Liver (tissue), 9 donors: ENCODE measurements around the gene WLS. TPM values are rescaled to one million over a fixed set of nuclear protein-coding genes. Genes with fewer than 3 reads are reported as not detected.

Experiments
- DNase-seq: peaks from one replicate; pipeline ENCODE4 v3.0.0-alpha.2; 2017; ENCODE audit warnings: low spot score
- H3K27ac ChIP-seq, 2 donors: one replicate each; pipeline ENCODE4 v1.7.0; 2013; ENCODE audit warnings: inconsistent platforms in 2 of 2, low read length in 2 of 2, control low read depth in 1 of 2, low read depth in 1 of 2, mild to moderate bottlenecking in 1 of 2
- H3K27me3 ChIP-seq, 4 donors: one replicate each; pipeline versions ENCODE4 v1.6.1 to v1.7.0; 2013; ENCODE audit warnings: low read length in 3 of 4, inconsistent platforms in 1 of 4, mild to moderate bottlenecking in 1 of 4, moderate library complexity in 1 of 4; ENCODE audit not compliant: control insufficient read depth in 4 of 4, insufficient read depth in 4 of 4
- H3K36me3 ChIP-seq, 4 donors: one replicate each; pipeline versions ENCODE4 v1.6.1 to v1.7.0; 2013; ENCODE audit warnings: low read length in 3 of 4, mild to moderate bottlenecking in 3 of 4, low read depth in 1 of 4, moderate library complexity in 1 of 4; ENCODE audit not compliant: control insufficient read depth in 4 of 4, insufficient read depth in 3 of 4
- H3K4me1 ChIP-seq, 4 donors: one replicate each; pipeline versions ENCODE4 v1.6.1 to v1.7.0; 2013; ENCODE audit warnings: low read length in 3 of 4, mild to moderate bottlenecking in 3 of 4, moderate library complexity in 1 of 4; ENCODE audit not compliant: control insufficient read depth in 4 of 4, insufficient read depth in 4 of 4
- H3K4me3 ChIP-seq, 3 donors: one replicate each; pipeline versions ENCODE4 v1.6.1 to v1.7.0; 2013; ENCODE audit warnings: low read length in 3 of 3, control low read depth in 1 of 3, low read depth in 1 of 3, mild to moderate bottlenecking in 1 of 3
- H3K9ac ChIP-seq, 2 donors: one replicate each; pipeline ENCODE4 v1.7.0; 2013; ENCODE audit warnings: low read length in 2 of 2, mild to moderate bottlenecking in 2 of 2, moderate library complexity in 2 of 2, control low read depth in 1 of 2, low read depth in 1 of 2
- H3K9me3 ChIP-seq, 4 donors: one replicate each; pipeline versions ENCODE4 v1.6.1 to v1.7.0; 2013; ENCODE audit warnings: low read length in 3 of 4; ENCODE audit not compliant: control insufficient read depth in 4 of 4
- EGR1 ChIP-seq, 2 donors: IDR thresholded peaks; 2 replicates each; pipeline ENCODE4 v1.6.1; 2016 to 2018; ENCODE audit warnings: antibody characterized with exemption in 2 of 2, low read depth in 2 of 2
- GABPA ChIP-seq, 2 donors: IDR thresholded peaks in 1 of 2; conservative IDR thresholded peaks in 1 of 2; 2 replicates each; pipeline ENCODE4 v1.6.1; 2016; ENCODE audit warnings: antibody characterized with exemption in 2 of 2, mild to moderate bottlenecking in 1 of 2, moderate library complexity in 1 of 2
- HNF4A ChIP-seq, 2 donors: conservative IDR thresholded peaks; 2 replicates each; pipeline ENCODE4 v1.6.1; 2016; ENCODE audit warnings: antibody characterized with exemption in 2 of 2, mild to moderate bottlenecking in 2 of 2
- HNF4G ChIP-seq: IDR thresholded peaks from 2 replicates; pipeline ENCODE4 v1.6.1; 2016; ENCODE audit warnings: antibody characterized with exemption
- JUND ChIP-seq, 2 donors: IDR thresholded peaks; 2 replicates each; pipeline ENCODE4 v1.6.1; 2016; ENCODE audit warnings: antibody characterized with exemption in 2 of 2
- RAD21 ChIP-seq, 2 donors: IDR thresholded peaks; 2 replicates each; pipeline ENCODE4 v1.6.1; 2016; ENCODE audit warnings: antibody characterized with exemption in 2 of 2, mild to moderate bottlenecking in 2 of 2
- TAF1 ChIP-seq: conservative IDR thresholded peaks from 2 replicates; pipeline ENCODE4 v1.6.1; 2016; ENCODE audit warnings: antibody characterized with exemption, mild to moderate bottlenecking
- WGBS: extraction: QIAGEN DNeasy Blood & Tissue Kit; methylation state at CpG from one replicate; pipeline ENCODE4 v1.1.7; 2013; 5-methylcytosine and 5-hydroxymethylcytosine counted together
- polyA plus RNA-seq, 2 donors: library from polyadenylated mRNA; stranded (reverse) in 1 of 2; unstranded in 1 of 2; fragments of 200-250 nt in 1 of 2; fragments of >200 nt in 1 of 2; fragmentation: Nextera tagmentation in 1 of 2; extraction: Ambion mirVana in 1 of 2; gene quantifications; one replicate each; pipeline versions ENCODE4 v1.2.1 to v1.2.3, GENCODE V29; 2013 to 2015
- total RNA-seq, 2 donors: library from RNA; depleted of rRNA; stranded (reverse); fragments of >200 nt; gene quantifications; one replicate each; pipeline ENCODE4 v1.2.3, GENCODE V29; 2014
- TF ChIP-seq, protein P1 (sequence below): fragments of 150-350 bp; IDR thresholded peaks from 2 replicates; pipeline ENCODE4 v1.5.1; 2017; ENCODE audit warnings: improper control_type of control experiment, low read depth, low read length; ENCODE audit not compliant: missing input control
- TF ChIP-seq, protein P2 (sequence below): IDR thresholded peaks from 2 replicates; pipeline ENCODE4 v1.6.1; 2016; ENCODE audit warnings: antibody characterized with exemption
- TF ChIP-seq, protein P3 (sequence below): IDR thresholded peaks from 2 replicates; pipeline ENCODE4 v1.6.1; 2016; ENCODE audit warnings: antibody characterized with exemption, mild to moderate bottlenecking
- donor health status: healthy.
- donor health status: healthy.
- donor health status: healthy.
- donor health status: healthy.
- donor health status: healthy.

WLS gene
- total and polyA plus RNA-seq, 4 donors: 3.2 to 12.5 (median 7.7) TPM

DNA sequence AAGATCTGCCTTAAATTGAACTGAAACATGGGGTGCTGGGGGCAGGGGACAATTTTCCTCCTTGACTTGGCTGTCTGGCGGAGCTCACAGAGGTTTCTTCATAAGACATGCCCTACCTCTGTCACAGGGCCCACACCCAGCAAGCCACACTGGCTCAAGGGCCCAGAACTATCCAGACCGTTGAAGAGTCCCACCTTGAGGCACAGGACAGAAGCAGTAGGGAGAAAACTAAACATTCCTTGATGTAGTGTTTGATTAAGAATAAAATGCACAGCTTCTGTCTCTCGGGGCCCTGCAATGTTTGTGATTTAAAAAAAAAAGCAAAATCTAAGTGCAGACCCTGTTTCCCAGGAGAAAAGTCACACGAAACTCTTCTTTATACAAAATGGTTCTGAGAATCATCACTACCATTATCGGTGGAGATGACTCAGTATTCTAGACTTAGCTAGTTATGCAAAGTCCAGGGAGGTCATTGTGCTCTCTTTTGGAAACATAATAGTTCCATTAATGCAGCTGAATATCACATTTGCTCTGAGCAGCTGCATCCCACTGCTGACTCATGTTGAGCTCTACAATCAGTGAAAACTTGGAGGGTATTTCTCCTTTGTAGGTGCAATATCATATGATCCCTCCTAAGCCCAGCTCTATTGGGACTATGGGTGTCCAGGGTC lies 128.3 kb downstream of the WLS start:
- TF ChIP-seq RAD21 (IDR thresholded peaks at IDR 0.05): no peak
- no peak for TF ChIP-seq HNF4A (conservative IDR thresholded peaks at IDR 0.05)
- TF ChIP-seq TAF1: no peak
- TF ChIP-seq, protein P1, sequence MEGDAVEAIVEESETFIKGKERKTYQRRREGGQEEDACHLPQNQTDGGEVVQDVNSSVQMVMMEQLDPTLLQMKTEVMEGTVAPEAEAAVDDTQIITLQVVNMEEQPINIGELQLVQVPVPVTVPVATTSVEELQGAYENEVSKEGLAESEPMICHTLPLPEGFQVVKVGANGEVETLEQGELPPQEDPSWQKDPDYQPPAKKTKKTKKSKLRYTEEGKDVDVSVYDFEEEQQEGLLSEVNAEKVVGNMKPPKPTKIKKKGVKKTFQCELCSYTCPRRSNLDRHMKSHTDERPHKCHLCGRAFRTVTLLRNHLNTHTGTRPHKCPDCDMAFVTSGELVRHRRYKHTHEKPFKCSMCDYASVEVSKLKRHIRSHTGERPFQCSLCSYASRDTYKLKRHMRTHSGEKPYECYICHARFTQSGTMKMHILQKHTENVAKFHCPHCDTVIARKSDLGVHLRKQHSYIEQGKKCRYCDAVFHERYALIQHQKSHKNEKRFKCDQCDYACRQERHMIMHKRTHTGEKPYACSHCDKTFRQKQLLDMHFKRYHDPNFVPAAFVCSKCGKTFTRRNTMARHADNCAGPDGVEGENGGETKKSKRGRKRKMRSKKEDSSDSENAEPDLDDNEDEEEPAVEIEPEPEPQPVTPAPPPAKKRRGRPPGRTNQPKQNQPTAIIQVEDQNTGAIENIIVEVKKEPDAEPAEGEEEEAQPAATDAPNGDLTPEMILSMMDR: no peak
- TF ChIP-seq, protein P2, sequence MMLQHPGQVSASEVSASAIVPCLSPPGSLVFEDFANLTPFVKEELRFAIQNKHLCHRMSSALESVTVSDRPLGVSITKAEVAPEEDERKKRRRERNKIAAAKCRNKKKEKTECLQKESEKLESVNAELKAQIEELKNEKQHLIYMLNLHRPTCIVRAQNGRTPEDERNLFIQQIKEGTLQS: no peak
- TF ChIP-seq JUND (IDR thresholded peaks at IDR 0.05): no peak
- TF ChIP-seq EGR1 (IDR thresholded peaks at IDR 0.05; ENCODE audit: low read depth in 2 of 2): no peak
- TF ChIP-seq, protein P3, sequence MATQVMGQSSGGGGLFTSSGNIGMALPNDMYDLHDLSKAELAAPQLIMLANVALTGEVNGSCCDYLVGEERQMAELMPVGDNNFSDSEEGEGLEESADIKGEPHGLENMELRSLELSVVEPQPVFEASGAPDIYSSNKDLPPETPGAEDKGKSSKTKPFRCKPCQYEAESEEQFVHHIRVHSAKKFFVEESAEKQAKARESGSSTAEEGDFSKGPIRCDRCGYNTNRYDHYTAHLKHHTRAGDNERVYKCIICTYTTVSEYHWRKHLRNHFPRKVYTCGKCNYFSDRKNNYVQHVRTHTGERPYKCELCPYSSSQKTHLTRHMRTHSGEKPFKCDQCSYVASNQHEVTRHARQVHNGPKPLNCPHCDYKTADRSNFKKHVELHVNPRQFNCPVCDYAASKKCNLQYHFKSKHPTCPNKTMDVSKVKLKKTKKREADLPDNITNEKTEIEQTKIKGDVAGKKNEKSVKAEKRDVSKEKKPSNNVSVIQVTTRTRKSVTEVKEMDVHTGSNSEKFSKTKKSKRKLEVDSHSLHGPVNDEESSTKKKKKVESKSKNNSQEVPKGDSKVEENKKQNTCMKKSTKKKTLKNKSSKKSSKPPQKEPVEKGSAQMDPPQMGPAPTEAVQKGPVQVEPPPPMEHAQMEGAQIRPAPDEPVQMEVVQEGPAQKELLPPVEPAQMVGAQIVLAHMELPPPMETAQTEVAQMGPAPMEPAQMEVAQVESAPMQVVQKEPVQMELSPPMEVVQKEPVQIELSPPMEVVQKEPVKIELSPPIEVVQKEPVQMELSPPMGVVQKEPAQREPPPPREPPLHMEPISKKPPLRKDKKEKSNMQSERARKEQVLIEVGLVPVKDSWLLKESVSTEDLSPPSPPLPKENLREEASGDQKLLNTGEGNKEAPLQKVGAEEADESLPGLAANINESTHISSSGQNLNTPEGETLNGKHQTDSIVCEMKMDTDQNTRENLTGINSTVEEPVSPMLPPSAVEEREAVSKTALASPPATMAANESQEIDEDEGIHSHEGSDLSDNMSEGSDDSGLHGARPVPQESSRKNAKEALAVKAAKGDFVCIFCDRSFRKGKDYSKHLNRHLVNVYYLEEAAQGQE: no peak
- H3K4me1 ChIP-seq: no peaks in the 10 kb centered on the region
- 87% methylated on average over 5 of the region's 5 CpGs for WGBS
- no peaks in the 10 kb centered on the region for H3K36me3 ChIP-seq
- no peak overlapping the region for H3K27ac ChIP-seq
- no peak overlapping the region for H3K4me3 ChIP-seq
- H3K9ac ChIP-seq: no peak overlapping the region
- no peaks in the 10 kb centered on the region for H3K27me3 ChIP-seq
- DNase-seq: no peak
- H3K9me3 ChIP-seq: no peaks in the 10 kb centered on the region

DNA sequence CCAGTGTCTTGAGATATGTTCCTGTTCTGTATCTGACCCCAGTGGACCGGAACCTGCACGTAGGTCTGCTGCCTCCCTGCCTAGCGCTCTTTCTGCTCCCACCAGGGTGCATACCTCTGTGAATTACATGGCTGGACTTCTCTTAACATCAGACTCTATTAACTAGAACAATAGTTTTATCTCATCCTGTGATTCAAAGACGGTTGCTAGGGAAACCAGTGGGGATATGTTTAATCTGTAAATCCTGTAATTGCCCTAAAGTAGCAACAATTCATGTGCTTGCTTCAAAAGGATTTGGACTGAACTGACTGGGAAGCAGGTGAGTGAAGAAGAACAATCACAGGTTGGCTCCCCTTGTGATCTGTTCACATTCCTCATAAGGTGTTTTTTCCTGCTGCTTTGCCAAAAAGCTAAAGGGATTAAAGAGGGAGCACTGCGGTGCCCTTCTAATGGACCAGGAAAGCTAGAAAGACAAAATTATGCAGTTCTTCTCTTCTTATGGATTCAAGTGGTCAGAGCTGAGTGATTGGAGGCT lies 129.2 kb downstream of the WLS start:
- no peak for DNase-seq
- 91% methylated on average over 5 of the region's 5 CpGs for WGBS
- TF ChIP-seq HNF4A (conservative IDR thresholded peaks at IDR 0.05): no peak
- TF ChIP-seq TAF1: no peak
- no peak for TF ChIP-seq HNF4G

DNA sequence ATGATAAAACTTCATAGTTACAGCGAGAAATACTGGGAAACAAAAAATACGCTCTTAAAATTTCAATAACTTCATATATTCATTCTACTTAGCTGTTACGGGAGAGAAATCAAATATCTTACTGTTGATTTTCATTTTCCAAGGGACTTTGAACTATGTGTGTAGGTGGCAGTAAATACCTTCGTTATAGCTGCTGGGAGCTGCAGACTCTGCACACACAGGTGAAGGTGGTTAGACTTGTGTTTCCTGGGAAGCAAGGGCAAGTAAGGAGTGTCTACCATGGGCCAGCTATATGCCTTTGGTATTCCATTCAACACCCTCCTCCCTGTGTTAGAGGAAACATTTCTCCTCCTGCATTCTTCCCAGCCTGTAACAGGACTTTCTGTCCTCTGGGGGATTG lies 130.5 kb downstream of the WLS start:
- H3K4me1 ChIP-seq: no peaks in the 10 kb centered on the region
- H3K27me3 ChIP-seq: no peaks in the 10 kb centered on the region
- DNase-seq: no peak
- no peak overlapping the region for H3K4me3 ChIP-seq
- H3K9ac ChIP-seq: no peak overlapping the region
- no peak overlapping the region for H3K27ac ChIP-seq
- TF ChIP-seq HNF4A (conservative IDR thresholded peaks at IDR 0.05) (peak; percentile 15 to 51), GABPA (IDR thresholded peaks at IDR 0.05 in 1 of 2, conservative IDR thresholded peaks at IDR 0.05 in 1 of 2) (no peak)
- H3K9me3 ChIP-seq: no peaks in the 10 kb centered on the region
- whole genome bisulfite sequencing: 68% methylated on average over 4 of the region's 4 CpGs
- H3K36me3 ChIP-seq: no peaks in the 10 kb centered on the region

More for the DNA sequence above, 129.2 kb downstream of the WLS start:
- Histone ChIP-seq H3K27ac (no peak overlapping the region), H3K36me3 (no peaks in the 10 kb centered on the region), H3K4me3 (no peak overlapping the region), H3K9me3 (no peaks in the 10 kb centered on the region), H3K4me1 (no peaks in the 10 kb centered on the region), H3K9ac (no peak overlapping the region), H3K27me3 (no peaks in the 10 kb centered on the region)
